Activated effector memory CD4-positive, alpha-beta T cell treated with Interleukin-2 at 50 U/mL for 16 hours (primary cell): ENCODE data around the gene FCER1G.
"Not testable (repeated sequence)": the region's sequence is repeated elsewhere in the genome, so short reads cannot be mapped to it uniquely, and the experiment has no call there.

ENCODE experiments used
- DNase-seq: peaks from one replicate; pipeline ENCODE4 v3.0.0-alpha.2; 2020

Gene FCER1G

DNA sequence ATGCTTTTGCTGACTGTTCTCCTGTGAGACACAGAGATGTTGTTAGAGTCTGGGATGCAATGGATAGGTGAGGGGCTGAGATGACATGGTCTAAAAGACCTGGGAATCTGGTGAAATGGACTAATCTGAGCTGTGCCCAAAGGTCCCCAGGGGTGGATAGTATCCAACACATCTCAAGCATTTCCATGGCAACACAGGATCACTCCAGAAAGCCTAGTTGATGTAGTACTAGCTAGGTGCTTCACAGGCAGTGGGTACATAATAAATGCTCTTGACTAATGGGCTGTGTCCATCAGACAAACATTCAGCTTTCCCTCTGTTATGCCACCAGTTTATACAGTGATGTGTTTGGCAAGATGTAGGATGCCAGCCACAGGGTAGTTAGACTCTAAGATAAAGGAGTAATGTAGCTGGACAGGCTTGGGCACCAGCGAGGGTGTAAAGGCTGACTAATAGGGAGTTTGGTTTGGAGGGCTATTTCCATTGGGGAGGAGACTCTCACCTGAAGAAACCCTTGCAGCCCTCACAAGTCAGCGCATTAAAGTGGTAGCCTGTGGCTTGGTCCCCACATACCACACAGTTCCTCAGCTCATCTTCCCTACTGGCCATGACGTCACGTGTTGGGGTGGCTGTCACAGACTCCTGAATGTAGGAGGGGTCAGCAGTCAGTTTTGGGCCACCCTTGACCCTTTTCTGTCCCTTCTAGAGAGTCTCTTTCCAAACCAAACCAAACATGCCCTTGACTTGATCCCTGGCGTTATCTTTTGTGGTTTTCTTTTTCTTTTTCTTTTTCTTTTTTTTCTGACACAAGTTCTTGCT is 21.1 kb downstream of the FCER1G start:
- DNase-seq = no peak

DNA sequence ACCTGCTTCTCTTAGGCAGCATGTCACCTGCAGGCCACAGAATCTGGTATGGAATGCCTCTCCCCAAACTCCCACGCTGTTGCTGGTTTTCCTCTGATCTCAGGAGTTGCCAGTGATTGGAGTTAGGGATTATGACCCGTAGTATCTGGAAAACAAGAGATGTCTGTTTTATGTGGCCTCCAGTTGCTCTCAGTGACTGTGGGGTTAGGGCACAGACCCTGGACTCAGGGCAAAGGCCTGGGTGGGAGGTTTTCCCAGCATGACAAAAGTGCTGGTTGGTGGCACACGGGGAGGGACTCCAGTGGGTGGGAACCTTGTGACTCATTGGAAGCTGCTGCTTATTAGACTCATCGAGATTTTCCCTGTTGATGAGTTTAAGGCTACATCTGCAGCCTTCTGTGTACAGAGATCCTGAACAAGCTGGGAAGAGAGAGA is 23.0 kb downstream of the FCER1G start, which contains the start of gene NR1I3:
TSS of gene NR1I3 (minus strand) at position 165 of the 435 bp plus-strand sequence. CDS start 1,638 bp downstream, outside the sequence.
- no peak for DNase-seq

DNA sequence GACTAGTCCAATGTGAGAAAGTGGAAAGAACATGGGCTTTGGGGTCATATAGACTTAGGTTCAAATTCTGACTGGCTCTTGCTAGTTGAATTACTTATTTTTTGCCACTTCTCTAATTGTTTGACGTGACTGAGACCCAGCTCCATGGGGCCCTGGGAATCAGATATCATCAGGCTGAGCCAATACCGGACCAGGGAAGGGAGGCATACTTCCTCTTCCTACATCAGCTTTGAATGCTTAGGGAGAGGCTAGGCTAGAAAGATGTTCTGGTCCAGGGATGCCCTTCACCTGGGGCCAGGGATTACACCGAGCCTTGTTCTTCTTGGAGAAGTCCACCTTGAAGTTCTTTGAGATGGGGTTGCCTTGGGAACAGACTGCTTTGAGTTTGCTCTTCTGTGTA is 26.6 kb downstream of the FCER1G start:
- no peak for DNase-seq

DNA sequence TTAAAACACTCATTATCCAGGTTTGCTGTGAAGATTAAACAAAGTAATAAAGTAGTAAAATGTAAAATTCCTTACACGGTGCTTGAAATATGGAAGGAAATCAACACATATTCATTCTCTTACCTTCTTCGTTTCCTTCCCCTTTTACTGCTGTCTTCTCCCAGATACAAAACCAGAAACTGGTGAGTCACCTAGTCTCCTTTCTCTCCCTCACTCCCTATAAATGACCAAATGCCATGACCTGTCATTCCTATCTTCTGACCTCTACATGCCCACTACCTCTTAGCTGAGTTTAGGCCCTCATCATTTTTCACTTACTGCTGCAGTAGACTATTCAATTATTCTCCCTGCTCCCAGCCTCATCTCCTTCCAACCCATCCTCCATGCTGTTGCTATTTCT is 27.2 kb downstream of the FCER1G start:
- DNase-seq = no peak

DNA sequence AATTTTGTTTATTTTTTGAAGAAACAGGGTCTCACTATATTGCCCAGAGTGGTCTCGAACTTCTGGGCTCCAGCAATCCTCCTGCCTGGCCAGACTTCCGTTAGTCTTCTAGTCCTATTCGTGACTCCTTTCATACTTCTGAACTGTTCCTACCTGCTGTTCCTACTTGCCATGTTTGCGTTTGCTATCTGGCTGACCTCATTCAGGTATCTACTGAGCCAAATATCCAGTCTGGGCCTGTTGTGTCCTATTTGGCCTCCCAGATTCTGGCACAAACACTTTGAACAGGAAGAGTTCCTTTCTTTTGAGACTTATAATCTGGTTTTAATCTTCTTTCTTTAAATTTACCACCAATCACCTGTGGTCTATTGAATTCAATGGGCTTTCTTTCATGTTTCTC is 29.8 kb downstream of the FCER1G start:
- no peak for DNase-seq

DNA sequence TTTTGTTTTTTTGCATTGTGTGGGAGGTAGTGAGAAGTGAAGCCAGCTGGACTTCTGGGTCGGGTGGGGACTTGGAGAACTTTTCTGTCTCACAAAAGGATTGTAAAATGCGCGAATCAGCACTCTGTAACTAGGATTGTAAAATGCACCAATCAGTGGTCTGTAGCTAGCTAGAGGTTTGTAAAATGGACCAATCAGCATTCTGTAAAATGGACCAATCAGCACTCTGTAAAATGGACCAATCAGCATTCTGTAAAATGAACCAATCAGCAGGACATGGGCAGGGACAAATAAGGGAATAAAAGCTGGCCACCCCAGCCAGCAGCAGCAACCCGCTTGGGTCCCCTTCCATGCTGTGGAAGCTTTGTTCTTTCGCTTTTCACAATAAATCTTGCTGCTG is 35.0 kb downstream of the FCER1G start:
- DNase-seq = not testable (repeated sequence)

DNA sequence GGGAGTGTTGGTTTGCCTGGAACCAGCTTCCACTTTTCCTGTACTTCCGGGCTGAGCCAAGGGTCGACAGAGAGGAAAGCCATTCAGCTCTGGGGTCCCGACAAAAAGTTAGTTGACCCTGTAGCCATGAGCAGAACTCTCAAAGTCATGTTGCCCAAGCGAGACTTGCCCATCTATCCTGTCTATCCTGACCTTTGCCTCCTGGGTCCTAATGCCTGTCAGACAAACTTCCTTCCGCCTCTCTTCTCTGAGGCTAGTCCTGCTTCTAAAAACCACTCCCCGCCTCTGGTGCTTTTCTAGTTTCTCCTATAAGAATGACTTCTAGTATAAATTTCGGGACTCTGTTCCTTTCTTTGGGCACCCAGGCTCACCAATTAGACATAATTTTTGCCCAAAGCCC is 35.7 kb downstream of the FCER1G start:
- no peak for DNase-seq

DNA sequence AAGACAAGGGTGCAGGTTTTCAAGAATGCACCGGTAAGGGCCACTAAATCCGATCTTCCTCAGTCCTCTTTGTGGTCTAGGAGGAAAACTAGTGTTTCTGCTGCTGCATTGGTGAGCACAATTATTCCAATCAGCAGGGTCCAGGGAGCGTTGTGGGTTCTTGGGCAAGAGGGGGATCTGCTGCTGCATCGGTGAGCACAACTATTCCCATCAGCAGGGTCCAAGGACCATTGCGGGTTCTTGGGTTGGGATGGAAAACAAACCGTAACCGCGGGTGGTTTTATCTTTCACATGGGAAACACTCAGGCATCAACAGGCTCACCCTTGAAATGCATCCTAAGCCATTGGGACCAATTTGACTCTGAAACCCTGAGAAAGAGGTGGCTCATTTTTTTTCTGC is 36.5 kb downstream of the FCER1G start:
- no peak for DNase-seq

DNA sequence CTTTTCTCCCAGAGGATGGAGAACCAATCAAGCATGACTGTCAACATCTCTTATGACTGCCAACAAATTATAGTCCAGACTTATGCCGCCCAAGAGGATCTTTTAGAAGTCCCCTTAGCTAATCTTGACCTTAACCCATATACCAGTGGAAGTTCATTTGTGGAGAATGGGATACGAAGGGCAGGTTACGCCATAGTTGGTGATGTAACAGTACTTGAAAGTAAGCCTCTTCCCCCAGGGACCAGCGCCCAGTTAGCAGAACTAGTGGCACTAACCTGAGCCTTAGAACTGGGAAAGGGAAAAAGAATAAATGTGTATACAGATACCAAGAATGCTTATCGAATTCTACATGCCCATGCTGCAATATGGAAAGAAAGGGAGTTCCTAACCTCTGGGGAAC is 40.2 kb downstream of the FCER1G start:
- DNase-seq = not testable (repeated sequence)

DNA sequence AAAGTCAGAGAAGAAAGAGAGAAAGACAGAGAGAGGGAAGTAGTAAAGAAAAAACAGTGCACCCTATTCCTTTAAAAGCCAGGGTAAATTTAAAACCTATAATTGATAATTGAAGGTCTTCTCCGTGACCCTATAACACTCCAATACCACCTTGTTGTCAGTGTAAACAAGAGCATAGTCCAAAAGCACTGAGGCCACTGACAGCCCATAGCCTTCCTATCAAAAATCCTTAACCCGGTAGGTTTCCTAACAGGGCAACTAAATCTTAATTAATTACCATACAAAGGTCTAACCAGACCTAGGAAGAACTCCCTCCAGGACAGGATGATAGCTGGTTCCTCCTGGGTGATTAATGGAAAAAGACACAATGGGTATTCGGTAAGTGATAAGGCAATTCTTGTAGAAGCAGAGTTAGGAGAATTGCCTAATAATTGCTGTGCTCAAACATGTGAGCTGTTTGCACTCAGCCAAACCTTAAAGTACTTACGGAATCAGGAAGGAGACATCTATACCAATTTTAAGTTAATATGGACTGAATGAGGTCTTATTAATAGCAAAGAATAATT is 40.9 kb downstream of the FCER1G start:
- DNase-seq = not testable (repeated sequence)

DNA sequence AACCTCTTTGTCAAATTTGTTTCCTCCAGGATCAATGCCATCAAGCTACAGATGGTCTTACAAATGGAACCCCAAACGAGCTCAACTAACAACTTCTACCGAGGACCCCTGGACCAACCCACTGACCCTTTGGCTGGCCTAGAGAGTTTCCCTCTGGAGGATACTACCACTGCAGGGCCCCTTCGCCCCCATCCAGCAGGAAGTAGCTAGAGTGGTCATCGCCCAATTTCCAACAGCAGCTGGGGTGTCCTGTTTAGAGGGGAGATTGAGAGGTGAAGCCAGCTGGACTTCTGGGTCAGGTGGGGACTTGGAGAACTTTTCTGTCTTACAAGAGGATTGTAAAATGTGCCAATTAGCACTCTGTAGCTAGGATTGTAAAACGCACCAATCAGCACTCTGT is 42.0 kb downstream of the FCER1G start:
- not testable (repeated sequence) for DNase-seq

DNA sequence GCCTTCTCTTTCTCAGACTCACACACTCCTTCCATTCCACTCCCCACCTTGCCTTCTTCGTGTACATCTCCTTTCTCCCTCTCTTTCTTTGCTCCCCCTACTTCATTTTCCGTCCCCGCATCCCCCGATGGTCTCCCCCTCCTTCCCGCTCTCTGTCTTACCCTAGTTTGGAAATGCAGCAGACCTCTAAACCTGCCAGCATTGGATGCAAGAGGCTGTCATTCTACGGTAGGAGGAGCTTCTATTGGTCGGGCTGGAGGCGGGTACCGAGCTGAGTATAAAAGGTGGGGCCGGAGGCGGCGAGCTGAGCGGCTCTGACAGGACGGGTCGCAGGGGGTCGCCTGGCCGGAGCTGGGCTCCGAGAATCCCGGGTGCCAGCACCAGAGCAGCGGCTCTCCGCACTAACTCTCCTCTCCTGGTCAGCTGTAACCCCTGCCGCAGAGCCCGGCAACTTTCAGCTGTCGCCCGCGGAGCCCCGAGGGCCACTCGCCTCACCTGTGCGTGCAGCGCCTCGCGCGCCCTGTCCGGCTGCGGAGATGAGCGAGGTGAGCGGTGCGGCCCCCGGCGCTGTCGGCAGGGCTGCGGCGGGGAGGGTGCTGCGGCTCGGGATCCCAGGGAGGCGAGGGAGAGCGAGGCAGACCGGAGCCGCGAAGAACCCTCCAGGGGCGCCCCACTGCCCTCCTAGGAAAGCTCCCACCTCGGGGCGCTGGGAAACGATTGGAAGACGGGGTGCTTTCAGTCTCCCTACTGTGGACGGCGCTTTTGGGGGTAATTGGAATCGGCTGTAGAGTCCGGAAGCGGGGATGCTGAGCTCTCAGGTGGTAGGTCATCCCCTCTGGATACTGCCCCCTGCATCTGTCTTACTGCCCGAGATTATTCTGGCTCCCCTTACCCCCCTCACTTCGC is 43.6 kb downstream of the FCER1G start, which contains the start of gene PCP4L1:
TSS of gene PCP4L1 (plus strand) at position 307 of the 906 bp plus-strand sequence. CDS start at position 537, 230 bp downstream.
- DNase-seq = no peak

DNA sequence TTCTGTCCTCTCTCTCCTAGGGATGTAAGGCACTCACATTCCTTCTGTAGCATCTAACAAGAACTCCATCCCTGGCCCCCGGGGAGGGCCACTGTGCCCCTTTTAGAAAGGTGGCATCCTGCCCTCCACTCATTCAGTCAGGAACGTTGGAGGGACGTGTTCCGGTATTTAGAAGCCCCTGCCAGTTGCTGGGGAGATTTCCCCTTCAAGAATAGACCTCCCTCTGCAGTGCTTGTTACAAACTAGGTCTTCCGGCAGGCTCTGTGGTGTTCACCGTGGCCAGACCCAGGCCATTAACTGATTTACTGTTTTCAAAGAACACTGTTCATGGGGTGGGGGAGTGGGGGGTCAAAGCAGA is 44.2 kb downstream of the FCER1G start:
- no peak for DNase-seq

DNA sequence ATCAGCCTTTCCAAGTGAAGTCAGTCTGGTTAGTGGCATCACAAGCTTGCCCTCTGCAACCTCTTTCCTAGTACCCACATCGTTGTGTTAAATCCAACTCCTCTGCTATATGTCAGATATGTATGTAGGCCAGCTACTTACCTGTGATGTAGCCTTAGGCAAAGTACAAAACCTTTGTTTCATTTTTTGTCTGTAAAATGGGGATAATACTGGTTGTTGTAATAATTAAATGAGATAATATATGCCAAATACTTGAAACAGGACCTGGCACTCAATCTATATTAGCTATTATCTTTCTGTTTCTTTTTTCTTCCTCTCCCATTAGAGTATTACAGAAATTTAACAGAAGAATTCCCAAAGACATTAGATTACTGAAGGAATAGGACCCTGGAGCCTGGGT is 44.7 kb downstream of the FCER1G start:
- no peak for DNase-seq

DNA sequence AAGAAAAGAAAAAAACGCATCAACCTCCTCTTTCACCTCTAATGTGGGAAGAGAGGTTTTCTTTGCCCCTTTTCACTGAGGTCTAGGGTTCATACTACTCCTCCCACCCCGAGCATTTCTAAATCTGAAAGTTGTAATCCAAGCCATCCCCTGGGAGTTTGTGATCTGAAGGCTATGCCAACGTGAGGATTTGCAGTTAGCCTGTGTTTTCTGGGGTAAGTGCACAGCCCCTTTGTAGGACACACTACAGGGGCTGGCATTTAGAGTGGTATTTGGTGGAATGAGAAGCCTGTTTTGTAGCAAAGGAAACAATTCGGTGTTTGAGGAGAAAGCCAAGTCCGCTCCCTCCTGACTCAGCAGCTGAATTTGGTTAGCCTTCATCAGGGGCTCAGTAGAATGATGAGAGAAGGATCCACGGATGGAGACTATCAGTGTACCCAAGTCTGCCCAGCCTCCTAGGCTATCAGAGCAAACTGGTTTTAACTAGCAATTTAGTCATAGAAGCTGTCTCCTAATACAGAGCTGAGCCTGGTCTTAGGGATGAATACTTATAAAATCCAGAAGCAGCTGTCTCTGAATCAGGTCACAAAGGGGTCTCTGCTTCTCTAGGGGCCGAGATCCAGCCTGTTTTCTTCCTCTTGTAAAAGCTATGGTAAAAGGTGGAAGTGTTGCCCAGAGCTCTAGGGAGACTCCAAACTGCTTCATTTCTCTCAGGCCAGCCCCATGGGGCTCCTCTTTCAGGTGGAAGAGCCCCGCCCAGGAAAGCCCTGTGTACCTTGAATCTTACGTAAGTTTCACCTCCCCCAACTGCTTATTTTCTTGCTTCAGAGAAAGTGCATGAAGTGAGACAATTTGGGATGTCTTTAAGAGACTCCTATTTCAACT is 45.5 kb downstream of the FCER1G start:
- DNase-seq = no peak

DNA sequence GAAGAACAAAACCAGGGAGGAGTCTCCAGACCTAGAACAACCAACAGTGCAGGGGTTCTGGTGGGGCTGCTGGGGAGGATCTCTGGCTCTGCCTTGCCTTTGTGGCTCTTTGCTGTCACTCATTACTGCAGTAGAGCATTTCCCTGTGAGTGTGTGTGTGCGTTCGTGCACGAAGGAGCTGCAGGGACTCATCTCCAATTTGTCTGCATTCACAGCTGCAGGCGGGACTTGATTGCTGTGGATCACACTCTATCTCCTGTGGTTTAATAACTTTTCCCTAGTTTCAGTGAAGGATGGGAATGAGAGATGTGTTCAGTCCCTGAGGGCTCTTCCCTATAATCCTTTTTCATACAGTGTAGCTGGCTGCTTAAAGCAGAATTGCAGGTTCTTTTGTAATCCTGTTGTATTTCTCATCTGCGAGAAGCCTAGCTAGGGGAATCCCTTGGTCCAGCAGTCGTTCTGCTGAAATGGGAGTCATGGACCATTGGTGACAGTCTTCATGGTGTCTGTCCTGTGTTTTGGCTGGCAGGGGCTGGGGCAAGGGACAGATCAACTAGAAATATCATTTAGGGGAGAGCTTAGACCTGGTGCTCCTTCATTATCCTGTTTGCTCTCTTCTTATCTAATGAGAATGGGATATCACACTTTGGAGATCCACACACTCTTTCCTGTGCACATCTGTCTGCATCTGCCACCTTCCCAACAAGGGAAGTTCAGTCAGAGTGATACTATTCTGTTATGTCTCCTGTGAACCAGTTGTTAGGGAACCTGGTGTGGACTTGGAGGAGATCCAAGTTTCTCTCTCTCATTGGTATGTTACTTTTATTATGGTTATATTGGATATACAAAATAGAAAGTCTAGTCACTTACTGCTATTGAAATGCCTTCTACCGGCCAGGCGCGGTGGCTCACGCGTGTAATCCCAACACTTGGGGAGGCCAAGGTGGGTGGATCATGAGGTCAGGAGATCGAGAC is 46.5 kb downstream of the FCER1G start:
- DNase-seq = no peak

DNA sequence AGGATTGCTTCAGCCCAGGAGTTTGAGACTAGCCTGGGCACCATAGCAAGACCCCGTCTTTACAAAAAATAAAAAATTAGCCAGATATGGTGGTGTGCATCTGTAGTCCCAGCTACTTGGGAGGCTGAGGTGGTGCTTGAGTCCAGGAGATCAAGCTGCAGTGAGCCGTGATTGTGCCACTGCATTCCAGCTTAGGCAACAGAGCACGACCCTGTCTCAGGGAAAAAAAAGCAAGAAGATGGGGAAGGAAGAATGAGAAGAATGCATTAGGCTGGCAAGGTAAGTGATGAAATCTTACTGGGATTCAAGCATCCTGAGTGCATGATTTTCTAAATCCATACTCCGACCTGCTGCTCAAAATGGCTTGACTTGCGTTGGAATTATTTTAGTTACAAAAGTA is 50.2 kb downstream of the FCER1G start:
- no peak for DNase-seq

DNA sequence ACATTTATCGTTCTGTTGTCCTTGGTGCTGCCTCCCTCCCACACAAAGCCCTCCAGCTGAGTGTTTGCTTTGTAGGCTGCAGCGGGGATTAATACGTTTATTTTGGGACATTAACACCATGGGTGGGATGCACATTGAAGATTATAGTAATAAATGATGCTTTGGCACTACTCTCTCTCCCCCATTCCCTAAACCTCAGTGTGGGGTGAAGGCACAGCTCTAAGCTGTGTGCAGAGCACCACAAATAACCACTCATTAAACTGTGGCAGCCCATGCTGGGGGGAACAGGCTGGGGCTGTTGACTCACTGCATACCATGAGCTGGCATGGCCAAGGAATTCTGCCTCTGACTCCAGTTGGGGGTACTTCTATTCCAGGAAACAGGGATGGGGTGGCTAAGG is 51.1 kb downstream of the FCER1G start:
- DNase-seq = no peak

DNA sequence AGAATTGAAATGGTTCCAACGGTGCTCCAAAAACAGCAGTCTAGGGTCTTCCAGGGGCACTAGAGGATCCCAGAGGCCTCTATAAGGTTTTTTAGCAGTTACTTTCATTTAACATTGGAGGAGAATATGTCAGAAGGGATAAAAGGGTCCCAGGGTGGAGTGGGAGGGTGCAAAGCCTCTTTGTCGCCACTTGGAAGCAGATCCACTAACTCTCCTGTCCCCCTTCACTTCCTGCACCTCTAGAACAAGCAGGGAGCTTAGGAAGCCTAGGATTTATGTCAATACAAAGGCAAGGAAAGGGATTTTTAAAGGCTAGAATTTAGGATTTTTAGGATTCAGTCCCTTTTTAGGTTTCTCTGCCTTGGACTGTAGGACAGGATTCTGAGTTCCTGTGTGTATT is 51.7 kb downstream of the FCER1G start:
- DNase-seq = no peak

DNA sequence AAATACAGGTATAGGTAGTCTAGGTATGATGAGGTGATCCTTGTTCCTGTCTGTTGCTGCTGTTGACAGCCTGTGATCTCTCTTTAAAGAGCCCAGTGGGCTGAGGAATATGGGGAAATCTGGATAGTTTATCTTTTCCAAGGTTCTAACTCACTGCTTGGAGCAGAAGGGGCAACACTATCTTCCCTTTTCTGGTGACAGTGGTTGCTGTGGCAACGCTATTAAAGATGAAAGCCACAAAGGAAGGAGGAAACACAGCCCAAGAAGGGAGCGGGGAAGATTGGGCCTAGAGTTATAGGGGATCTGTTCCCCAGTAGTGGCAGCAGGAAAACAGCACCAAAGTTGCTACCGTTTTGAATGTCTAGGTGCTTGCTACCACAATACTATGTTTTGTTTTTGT is 52.2 kb downstream of the FCER1G start:
- no peak for DNase-seq
